Measurements from ENCODE around the gene STARD6.
"Not testable (repeated sequence)": the region's sequence is repeated elsewhere in the genome, so short reads cannot be mapped to it uniquely, and the experiment has no call there.

DNA sequence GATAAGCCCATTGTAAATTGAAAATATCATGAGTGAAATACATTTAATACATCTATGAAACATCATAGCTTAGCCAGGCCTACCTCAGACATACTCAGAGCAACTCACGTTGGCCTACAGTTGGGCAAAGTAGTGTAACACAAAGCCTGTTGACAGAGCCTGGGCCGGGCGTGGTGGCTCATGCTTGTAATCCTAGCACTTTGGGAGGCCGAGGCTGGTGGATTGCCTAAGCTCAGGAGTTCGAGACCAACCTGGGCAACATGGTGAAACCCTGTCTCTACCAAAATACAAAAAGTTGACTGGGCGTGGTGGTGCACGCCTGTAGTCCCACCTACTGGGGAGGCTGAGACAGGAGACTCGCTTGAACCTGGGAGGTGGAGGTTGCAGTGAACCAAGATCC, 58.7 kb downstream of the STARD6 start:
- TF ChIP-seq, protein P1, sequence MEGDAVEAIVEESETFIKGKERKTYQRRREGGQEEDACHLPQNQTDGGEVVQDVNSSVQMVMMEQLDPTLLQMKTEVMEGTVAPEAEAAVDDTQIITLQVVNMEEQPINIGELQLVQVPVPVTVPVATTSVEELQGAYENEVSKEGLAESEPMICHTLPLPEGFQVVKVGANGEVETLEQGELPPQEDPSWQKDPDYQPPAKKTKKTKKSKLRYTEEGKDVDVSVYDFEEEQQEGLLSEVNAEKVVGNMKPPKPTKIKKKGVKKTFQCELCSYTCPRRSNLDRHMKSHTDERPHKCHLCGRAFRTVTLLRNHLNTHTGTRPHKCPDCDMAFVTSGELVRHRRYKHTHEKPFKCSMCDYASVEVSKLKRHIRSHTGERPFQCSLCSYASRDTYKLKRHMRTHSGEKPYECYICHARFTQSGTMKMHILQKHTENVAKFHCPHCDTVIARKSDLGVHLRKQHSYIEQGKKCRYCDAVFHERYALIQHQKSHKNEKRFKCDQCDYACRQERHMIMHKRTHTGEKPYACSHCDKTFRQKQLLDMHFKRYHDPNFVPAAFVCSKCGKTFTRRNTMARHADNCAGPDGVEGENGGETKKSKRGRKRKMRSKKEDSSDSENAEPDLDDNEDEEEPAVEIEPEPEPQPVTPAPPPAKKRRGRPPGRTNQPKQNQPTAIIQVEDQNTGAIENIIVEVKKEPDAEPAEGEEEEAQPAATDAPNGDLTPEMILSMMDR (IDR thresholded peaks at IDR 0.05; ENCODE audit: low read depth, low read length, missing input control) = not testable (repeated sequence)
- TF ChIP-seq SP1 (IDR thresholded peaks at IDR 0.05); EGR1 (IDR thresholded peaks at IDR 0.05; ENCODE audit: low read depth in 2 of 2); YY1 (IDR thresholded peaks at IDR 0.05); JUND (IDR thresholded peaks at IDR 0.05); TAF1 (conservative IDR thresholded peaks at IDR 0.05); REST (IDR thresholded peaks at IDR 0.05); RXRA (IDR thresholded peaks at IDR 0.05); GABPA (IDR thresholded peaks at IDR 0.05 in 1 of 2, conservative IDR thresholded peaks at IDR 0.05 in 1 of 2); HNF4G (IDR thresholded peaks at IDR 0.05): not testable (repeated sequence)
- TF ChIP-seq, protein P2, sequence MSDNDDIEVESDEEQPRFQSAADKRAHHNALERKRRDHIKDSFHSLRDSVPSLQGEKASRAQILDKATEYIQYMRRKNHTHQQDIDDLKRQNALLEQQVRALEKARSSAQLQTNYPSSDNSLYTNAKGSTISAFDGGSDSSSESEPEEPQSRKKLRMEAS (IDR thresholded peaks at IDR 0.05) = not testable (repeated sequence)
- TF ChIP-seq, protein P3, sequence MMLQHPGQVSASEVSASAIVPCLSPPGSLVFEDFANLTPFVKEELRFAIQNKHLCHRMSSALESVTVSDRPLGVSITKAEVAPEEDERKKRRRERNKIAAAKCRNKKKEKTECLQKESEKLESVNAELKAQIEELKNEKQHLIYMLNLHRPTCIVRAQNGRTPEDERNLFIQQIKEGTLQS (IDR thresholded peaks at IDR 0.05) = not testable (repeated sequence)
